HG02885 (cell line): ENCODE data around the gene RIOX2.
"Not testable (repeated sequence)": the region's sequence is repeated elsewhere in the genome, so short reads cannot be mapped to it uniquely, and the experiment has no call there.

Source experiments
- ATAC-seq: cut with Tn5 transposase; IDR thresholded peaks from one replicate; pipeline ENCODE4 v1.9.1; 2021; ENCODE audit warnings: mild to moderate bottlenecking; ENCODE audit not compliant: unreplicated experiment, poor library complexity

The RIOX2 gene

GRCh38 chr3:97927704-97928103, 44.5 kb downstream of the RIOX2 start:
- ATAC-seq, result no peak

- no peak for ATAC-seq
These were observed 54.3 kb downstream of the RIOX2 start for GRCh38 chr3:97917813-97918536.

- no peak for ATAC-seq
These were observed 55.7 kb downstream of the RIOX2 start for GRCh38 chr3:97916576-97916975.

GRCh38 chr3:97914388-97914787, 57.8 kb downstream of the RIOX2 start:
- ATAC-seq, result no peak

DNA sequence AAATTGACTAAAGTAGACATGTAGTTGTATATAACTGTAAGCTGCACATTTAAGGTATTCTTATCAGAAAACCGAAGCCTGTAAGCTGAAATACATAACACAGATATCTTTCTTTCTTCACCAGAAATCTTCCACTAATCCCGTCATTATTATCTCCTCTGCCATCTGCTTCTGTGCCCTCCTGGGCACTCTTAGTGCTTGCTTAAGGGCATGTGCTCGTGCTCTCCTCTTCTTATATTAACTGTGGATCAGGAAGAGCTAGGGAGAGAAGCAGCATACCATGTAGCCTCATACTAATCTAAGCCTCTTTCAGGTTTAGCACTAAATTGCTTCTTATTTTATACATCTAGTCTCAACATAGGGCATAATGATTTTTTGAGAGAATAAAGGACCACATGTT, 60.8 kb downstream of the RIOX2 start:
- ATAC-seq, result no peak

DNA sequence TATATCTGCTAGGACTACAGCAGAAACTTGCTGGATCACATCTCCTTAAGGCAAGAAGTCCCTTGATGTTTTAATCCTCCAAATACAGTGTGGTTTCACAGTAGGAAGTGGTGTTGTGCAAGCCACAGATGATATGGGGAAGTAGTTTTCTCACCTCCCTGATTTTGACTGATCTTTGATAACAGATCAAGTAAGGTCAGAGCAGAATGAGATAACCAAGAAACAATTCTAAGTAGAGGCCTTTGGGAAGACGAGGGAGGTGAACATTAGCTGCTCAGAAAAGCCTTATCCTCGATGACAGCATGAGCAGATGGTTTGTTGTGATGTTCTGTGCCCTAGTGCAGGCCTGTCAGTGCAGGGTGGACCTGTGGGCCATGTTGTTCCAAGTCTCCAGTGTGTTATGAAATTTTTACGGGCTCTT, 61.3 kb downstream of the RIOX2 start:
- no peak for ATAC-seq

DNA sequence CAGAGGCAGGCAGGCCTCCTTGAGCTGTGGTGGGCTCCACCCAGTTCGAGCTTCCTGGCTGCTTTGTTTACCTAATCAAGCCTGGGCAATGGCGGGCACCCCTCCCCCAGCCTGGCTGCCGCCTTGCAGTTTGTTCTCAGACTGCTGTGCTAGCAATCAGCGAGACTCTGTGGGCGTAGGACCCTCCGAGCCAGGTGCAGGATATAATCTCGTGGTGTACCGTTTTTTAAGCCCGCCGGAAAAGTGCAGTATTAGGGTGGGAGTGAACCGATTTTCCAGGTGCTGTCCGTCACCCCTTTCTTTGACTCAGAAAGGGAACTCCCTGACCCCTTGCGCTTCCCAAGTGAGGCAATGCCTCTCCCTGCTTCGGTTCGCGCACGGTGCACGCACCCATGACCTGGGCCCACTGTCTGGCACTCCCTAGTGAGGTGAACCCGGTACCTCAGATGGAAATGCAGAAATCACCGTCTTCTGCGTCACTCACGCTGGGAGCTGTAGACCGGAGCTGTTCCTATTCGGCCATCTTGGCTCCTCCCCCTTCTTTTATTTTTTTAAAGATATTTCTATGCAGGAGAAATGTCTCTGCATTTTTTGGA, 61.9 kb downstream of the RIOX2 start:
- ATAC-seq, result not testable (repeated sequence)

DNA sequence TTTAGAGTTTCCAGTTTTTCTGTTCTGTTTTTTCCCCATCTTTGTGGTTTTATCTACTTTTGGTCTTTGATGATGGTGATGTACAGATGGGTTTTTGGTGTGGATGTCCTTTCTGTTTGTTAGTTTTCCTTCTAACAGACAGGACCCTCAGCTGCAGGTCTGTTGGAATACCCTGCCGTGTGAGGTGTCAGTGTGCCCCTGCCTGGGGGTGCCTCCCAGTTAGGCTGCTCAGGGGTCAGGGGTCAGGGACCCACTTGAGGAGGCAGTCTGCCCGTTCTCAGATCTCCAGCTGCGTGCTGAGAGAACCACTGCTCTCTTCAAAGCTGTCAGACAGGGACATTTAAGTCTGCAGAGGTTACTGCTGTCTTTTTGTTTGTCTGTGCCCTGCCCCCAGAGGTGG, 62.4 kb downstream of the RIOX2 start:
- ATAC-seq, result not testable (repeated sequence)

- no peak for ATAC-seq
These were observed 70.7 kb downstream of the RIOX2 start for GRCh38 chr3:97901313-97902248.

- no peak for ATAC-seq
These were observed 72.9 kb downstream of the RIOX2 start for GRCh38 chr3:97899331-97899730.

DNA sequence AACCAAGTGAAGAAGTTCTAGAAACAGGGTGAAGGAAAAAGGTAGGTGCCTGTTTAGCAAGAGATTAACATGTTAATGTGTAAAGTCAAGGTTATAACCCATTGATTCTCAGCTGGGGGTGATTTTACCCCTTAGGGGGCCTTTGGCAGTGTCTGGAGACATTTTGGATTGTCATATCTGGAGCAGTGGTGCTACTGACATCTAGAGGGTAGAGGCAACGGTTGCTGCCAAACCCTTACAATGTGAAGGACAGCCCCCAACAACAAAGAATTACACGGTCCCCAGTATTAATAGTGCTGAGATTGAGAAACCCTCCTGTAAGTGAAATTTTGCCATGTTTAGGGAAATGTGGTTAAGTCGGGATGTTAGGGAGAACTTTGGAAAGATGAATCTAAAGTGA, 75.7 kb downstream of the RIOX2 start:
- ATAC-seq, result no peak

GRCh38 chr3:97896129-97896528, 76.1 kb downstream of the RIOX2 start:
- no peak for ATAC-seq

GRCh38 chr3:97895216-97895615, 77.0 kb downstream of the RIOX2 start:
- peak; percentile 75 for ATAC-seq

DNA sequence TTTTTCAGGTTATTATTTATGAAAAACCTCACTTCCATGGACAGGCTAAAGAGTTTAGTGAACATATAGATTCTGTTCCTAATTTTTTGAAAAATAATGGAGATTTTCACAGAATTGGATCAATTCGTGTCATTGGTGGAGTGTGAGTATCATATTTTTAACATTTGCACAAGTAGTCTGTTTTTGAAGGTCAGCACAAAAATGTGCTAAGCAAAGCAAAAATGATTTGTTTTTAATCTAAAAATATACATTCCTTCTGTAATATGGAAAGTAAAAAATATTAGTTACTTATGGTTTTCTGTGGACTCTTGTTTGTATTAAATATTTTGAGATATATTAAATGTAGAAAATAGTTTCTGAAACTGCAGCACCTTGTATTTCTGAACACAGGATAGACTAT, 79.4 kb downstream of the RIOX2 start:
- no peak for ATAC-seq
